Natural killer cell treated with Interleukin-12 subunit alpha and Interleukin-12 subunit beta and Interleukin-15 and Interleukin-18, amount 100 ng/mL, for 72 hours (primary cell): Measurements from ENCODE around the gene PGM1. TPM values are rescaled to one million over a fixed set of nuclear protein-coding genes. Genes with fewer than 3 reads are reported as not detected.
"Not testable (repeated sequence)": the region's sequence is repeated elsewhere in the genome, so short reads cannot be mapped to it uniquely, and the experiment has no call there.

Source experiments
- ATAC-seq, 2 donors: fragments of 150-1000 bp; cut with Tn5 transposase in 1 of 2; sonication (Bioruptor Pico), chemical (Tn5 transposase) in 1 of 2; 2 replicates each; pipeline ENCODE4 v1.10.0; 2021
- DNase-seq: peaks from one replicate; pipeline ENCODE4 v3.0.0; 2022; ENCODE audit warnings: low spot score
- H3K27ac Mint-ChIP-seq, 2 donors: 1 replicate in 1 of 2; 2 replicates in 1 of 2; pipeline ENCODE4 v1.8.0; 2022; ENCODE audit warnings: mixed read lengths in 2 of 2, mild to moderate bottlenecking in 1 of 2, moderate library complexity in 1 of 2
- H3K27me3 Mint-ChIP-seq, 2 donors: 1 replicate in 1 of 2; 2 replicates in 1 of 2; pipeline ENCODE4 v1.8.0; 2022; ENCODE audit warnings: mixed read lengths in 2 of 2
- H3K36me3 Mint-ChIP-seq: one replicate; pipeline ENCODE4 v1.8.0; 2022; ENCODE audit warnings: mixed read lengths
- H3K4me1 Mint-ChIP-seq, 2 donors: 1 replicate in 1 of 2; 2 replicates in 1 of 2; pipeline ENCODE4 v1.8.0; 2022; ENCODE audit warnings: low read depth in 2 of 2, mixed read lengths in 2 of 2, mild to moderate bottlenecking in 1 of 2
- H3K4me3 Mint-ChIP-seq: one replicate; pipeline ENCODE4 v1.8.0; 2022; ENCODE audit warnings: mixed read lengths
- H3K9me3 Mint-ChIP-seq: 2 replicates; pipeline ENCODE4 v1.8.0; 2022; ENCODE audit warnings: mixed read lengths
- total RNA-seq, 2 donors: library from RNA; stranded (reverse); gene quantifications; one replicate each; pipeline ENCODE4 v1.2.3, GENCODE V29; 2022

Gene PGM1
- total RNA-seq, 2 donors from 2014 or later = 43.7 to 54.6 TPM

DNA sequence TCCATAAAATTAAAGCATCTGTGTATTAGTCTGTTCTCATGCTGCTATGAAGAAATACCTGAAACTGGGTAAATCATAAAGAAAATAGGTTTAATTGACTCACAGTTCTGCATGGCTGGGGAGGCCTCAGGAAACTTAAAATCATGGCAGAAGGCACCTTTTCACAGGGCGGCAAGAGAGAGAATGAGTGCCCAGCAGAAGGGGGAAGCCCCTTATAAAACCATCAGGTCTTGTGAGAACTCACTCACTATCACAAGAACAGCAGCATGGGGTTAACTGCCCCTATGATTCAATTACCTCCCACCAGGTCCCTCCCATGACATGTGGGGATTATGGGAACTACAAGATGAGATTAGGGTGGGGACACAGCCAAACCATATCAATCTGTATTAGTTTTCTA lies 6.9 kb upstream of the PGM1 start:
- not testable (repeated sequence) for H3K36me3 Mint-ChIP-seq, ATAC-seq

DNA sequence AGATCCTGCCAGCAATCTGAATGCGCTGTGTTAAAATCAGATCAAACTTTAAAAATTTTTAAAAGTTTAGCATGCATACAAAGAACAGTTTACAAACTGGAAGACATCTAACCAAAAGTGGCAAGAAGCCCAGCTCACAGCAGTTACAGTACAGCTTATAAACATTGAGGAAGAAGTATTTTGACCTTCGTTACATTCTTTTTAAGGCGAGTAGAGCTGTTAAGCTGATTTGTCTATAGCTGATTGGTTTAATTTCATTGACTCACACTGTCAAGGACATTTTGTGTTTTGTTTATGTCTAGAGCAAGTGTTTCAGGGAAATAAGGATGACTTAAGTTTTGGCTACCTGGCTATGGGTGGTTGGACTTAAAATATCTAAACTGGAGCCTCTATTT lies 3.0 kb upstream of the PGM1 start:
- H3K36me3 Mint-ChIP-seq = no peaks in the 10 kb centered on the region
- ATAC-seq (no peak), DNase-seq (no peak)
- H3K27ac Mint-ChIP-seq = no peak overlapping the region
- no peaks in the 10 kb centered on the region for H3K27me3 Mint-ChIP-seq
- peaks cover 9 to 14% of the 10 kb centered on the region in 2 donors for H3K4me1 Mint-ChIP-seq
- H3K4me3 Mint-ChIP-seq = no peak overlapping the region
- H3K9me3 Mint-ChIP-seq = no peaks in the 10 kb centered on the region

More for the DNA sequence above, 6.9 kb upstream of the PGM1 start:
- H3K4me3 Mint-ChIP-seq, H3K4me1 Mint-ChIP-seq, H3K27me3 Mint-ChIP-seq, H3K27ac Mint-ChIP-seq, H3K9me3 Mint-ChIP-seq, DNase-seq: not testable (repeated sequence)

DNA sequence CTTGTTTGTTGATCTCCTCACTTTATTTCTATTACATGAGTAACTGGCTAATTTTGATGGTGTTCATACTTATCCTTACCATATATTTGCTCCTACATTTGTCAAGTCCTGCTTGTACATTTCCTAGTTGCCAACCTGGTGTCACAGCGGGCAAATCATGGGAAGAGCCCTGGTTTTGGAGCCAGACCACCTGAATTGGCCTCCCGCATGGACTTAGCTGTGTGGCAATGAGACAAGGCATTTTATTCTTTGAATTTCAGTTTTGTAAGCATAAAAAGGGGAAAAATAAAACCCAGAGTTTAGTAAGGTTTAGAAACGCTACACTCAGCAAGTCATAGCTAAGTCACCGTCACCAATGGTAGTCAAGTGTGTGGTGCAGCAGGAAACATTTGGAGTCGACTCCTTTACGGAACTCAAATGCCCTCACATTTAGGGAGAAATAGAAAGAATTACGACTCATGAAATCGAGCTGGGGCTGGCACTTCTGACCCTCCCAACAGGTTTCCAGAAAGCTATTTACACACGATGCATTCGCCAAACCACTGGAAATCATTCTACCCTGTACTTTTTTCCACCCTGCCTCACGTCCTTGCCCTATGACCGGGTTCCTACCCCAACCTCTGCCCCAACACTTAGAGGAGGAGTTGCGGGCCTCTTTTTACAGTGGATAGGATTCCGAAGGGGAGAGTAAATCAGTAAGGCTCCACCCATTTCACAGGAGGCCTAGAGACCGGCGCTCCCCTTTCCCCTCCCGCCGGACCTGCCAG lies 492 bp upstream of the PGM1 start:
- no peak for ATAC-seq
- no peak for DNase-seq

GRCh38 chr1:63593886-63594605 lies 835 bp downstream of the PGM1 start:
- DNase-seq = peak; percentile 86
- Mint-ChIP-seq H3K4me1 (peaks cover 23 to 25% of the 10 kb centered on the region in 2 donors), H3K27ac (peak overlapping the region; percentile 97 to 98), H3K9me3 (no peaks in the 10 kb centered on the region), H3K4me3 (peak overlapping the region; percentile 96), H3K27me3 (no peaks in the 10 kb centered on the region), H3K36me3 (no peaks in the 10 kb centered on the region)
- ATAC-seq = peak; percentile 70 to 72

More for the DNA sequence above, 492 bp upstream of the PGM1 start:
- Mint-ChIP-seq H3K27ac (peak overlapping the region; percentile 97 to 98), H3K36me3 (no peaks in the 10 kb centered on the region), H3K4me1 (peaks cover 23 to 25% of the 10 kb centered on the region in 2 donors), H3K4me3 (peak overlapping the region; percentile 96), H3K27me3 (no peaks in the 10 kb centered on the region), H3K9me3 (no peaks in the 10 kb centered on the region)

- no peak overlapping the region for H3K27ac Mint-ChIP-seq
- H3K4me1 Mint-ChIP-seq = peaks cover 26 to 28% of the 10 kb centered on the region in 2 donors
- H3K36me3 Mint-ChIP-seq = no peaks in the 10 kb centered on the region
- no peak overlapping the region for H3K4me3 Mint-ChIP-seq
- DNase-seq = no peak
- H3K9me3 Mint-ChIP-seq = no peaks in the 10 kb centered on the region
- ATAC-seq = no peak
- no peaks in the 10 kb centered on the region for H3K27me3 Mint-ChIP-seq
These were observed 2.2 kb downstream of the PGM1 start for GRCh38 chr1:63595435-63595834.

DNA sequence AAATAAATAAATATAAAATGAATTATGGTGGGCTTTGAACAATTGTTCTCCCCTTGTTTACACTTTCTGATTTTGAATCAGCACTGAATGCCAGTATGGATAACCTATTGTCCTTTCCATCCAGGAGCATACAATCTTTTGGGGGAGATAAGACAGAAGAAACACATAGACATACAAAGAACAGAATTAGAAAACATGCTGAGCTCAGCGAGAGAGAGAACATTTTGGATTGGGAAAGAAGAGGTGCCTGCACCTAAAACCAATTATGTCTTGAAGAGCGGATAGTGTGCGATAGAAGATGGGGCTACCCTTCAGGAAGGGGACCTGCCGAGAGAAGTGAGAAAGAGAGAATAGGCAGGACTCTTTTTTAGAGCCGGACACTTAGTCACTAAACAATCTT lies 6.6 kb downstream of the PGM1 start:
- ATAC-seq = no peak

DNA sequence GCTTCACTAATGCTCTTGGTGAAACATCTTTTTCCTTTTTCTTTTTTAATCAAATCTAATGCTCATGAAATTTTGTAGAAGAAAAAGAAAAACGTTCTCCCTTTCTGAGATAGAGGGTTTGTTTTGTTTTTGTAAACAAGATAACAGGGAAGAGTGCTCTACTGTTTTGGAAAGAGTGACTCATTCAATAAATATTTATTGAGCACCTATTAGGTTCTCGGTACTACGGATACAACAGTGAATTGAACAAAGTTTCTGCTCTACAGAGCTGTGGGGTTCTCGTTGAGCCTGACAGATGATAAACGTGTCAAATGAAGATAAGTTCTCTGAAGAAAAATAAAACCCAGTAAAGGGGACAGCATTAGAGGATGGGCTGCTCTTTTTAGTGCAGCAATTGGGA lies 7.0 kb downstream of the PGM1 start:
- ATAC-seq (no peak), DNase-seq (no peak)
- Mint-ChIP-seq H3K4me1 (peaks cover 30 to 35% of the 10 kb centered on the region in 2 donors), H3K4me3 (no peak overlapping the region), H3K36me3 (no peaks in the 10 kb centered on the region), H3K27me3 (no peaks in the 10 kb centered on the region), H3K9me3 (no peaks in the 10 kb centered on the region), H3K27ac (no peak overlapping the region)

More for the DNA sequence above, 6.6 kb downstream of the PGM1 start:
- H3K27me3 Mint-ChIP-seq = no peaks in the 10 kb centered on the region
- H3K4me1 Mint-ChIP-seq = peaks cover 30 to 35% of the 10 kb centered on the region in 2 donors
- H3K36me3 Mint-ChIP-seq = no peaks in the 10 kb centered on the region
- no peak overlapping the region for H3K27ac Mint-ChIP-seq
- DNase-seq = no peak
- H3K9me3 Mint-ChIP-seq = no peaks in the 10 kb centered on the region
- H3K4me3 Mint-ChIP-seq = no peak overlapping the region

DNA sequence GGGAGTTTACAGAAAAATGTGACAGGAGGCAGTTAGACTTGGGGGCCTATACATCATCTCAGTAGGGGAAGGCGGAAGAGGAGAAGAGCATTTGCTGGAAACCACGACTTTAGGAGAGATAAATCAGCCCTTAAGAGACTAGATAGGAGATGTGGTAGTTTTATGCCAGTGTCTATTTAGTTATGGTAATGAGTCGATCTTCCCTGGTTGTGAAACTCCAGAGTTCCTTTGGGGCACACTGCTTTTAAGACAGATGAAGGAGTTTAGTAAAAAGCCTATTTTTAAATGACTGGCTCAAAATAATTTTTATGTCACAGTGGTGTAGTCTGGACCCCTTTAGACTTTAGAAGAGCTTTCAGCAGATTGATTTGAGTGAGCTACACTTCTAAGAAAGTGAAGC lies 7.8 kb downstream of the PGM1 start:
- H3K9me3 Mint-ChIP-seq = no peaks in the 10 kb centered on the region
- ATAC-seq = no peak
- peaks cover 26 to 28% of the 10 kb centered on the region in 2 donors for H3K4me1 Mint-ChIP-seq
- H3K27me3 Mint-ChIP-seq = no peaks in the 10 kb centered on the region
- H3K4me3 Mint-ChIP-seq = no peak overlapping the region
- no peak for DNase-seq
- H3K36me3 Mint-ChIP-seq = no peaks in the 10 kb centered on the region
- no peak overlapping the region for H3K27ac Mint-ChIP-seq

DNA sequence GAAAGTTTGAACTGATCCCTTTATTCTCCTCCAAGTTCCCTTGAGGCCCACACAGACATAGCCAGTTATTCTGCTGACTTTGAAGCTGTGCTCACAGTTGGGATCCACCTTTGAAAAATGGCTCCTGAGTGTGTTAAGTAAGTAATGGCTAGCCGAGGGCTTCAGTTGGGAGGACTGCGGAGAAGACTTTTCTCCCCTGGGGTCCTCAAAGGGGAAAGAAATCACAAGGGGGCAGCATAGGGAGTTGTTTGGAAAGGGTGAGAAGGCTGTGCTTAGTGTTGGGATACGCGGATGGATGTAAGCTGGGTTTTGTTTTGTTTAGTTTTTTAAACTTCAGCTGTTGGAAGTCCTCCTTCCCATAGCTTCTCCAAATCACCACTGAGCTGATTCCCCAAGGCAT lies 8.3 kb downstream of the PGM1 start:
- no peak for DNase-seq
- H3K9me3 Mint-ChIP-seq = no peaks in the 10 kb centered on the region

DNA sequence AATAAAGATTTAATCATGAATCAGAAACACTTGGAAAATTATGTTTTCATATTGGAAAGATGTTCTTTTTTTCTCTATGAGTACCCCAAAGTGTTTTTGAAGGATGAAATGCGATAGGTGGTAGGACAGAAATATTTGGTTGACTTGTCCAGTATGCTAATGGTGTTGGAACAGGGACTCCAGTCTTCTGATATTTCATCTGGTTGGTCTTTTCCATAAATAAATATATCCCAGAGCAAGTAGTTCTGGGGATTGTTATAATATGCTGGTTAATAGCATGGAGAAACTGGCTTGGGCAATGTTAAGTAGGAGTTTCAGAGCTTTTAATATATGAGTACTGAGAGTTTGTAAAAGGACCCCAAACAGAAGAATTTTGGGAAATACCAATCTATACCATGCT lies 8.7 kb downstream of the PGM1 start:
- no peak overlapping the region for H3K27ac Mint-ChIP-seq
- no peaks in the 10 kb centered on the region for H3K9me3 Mint-ChIP-seq
- DNase-seq = no peak
- no peaks in the 10 kb centered on the region for H3K36me3 Mint-ChIP-seq
- no peak for ATAC-seq
- H3K27me3 Mint-ChIP-seq = no peaks in the 10 kb centered on the region
- peaks cover 17 to 24% of the 10 kb centered on the region in 2 donors for H3K4me1 Mint-ChIP-seq
- H3K4me3 Mint-ChIP-seq = no peak overlapping the region

More for the DNA sequence above, 8.3 kb downstream of the PGM1 start:
- Mint-ChIP-seq H3K27ac (no peak overlapping the region), H3K4me3 (no peak overlapping the region), H3K36me3 (no peaks in the 10 kb centered on the region), H3K27me3 (no peaks in the 10 kb centered on the region), H3K4me1 (peaks cover 22 to 26% of the 10 kb centered on the region in 2 donors)
- no peak for ATAC-seq

GRCh38 chr1:63602629-63603028 lies 9.4 kb downstream of the PGM1 start:
- Mint-ChIP-seq H3K27ac (no peak overlapping the region), H3K4me1 (peaks cover 17 to 24% of the 10 kb centered on the region in 2 donors)

DNA sequence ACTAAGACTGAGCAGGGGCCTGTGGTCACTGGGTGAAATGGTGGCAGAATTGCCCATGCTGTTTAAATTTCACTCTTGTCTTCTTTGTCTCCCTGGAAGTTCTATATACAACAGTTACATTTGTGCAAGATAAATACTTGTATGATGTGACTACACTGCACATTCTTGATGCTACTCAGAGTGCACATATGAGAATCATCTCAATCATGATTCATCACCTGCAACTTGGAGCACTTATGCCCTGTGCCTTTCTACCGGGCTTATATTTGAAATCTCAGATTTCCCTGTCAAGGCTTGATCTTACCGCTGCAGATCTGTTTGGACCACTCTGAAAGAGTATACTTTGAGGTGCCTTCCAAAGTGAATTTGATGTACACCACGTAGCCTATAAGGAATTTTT lies 10.6 kb downstream of the PGM1 start:
- Mint-ChIP-seq H3K27me3 (no peaks in the 10 kb centered on the region), H3K9me3 (no peaks in the 10 kb centered on the region), H3K4me1 (peaks cover 17 to 28% of the 10 kb centered on the region in 2 donors), H3K27ac (no peak overlapping the region), H3K36me3 (no peaks in the 10 kb centered on the region), H3K4me3 (no peak overlapping the region)
- ATAC-seq (no peak), DNase-seq (no peak)

More at GRCh38 chr1:63602629-63603028, 9.4 kb downstream of the PGM1 start:
- no peaks in the 10 kb centered on the region for H3K36me3 Mint-ChIP-seq
- no peaks in the 10 kb centered on the region for H3K9me3 Mint-ChIP-seq
- DNase-seq (no peak), ATAC-seq (no peak)
- no peaks in the 10 kb centered on the region for H3K27me3 Mint-ChIP-seq
- no peak overlapping the region for H3K4me3 Mint-ChIP-seq

DNA sequence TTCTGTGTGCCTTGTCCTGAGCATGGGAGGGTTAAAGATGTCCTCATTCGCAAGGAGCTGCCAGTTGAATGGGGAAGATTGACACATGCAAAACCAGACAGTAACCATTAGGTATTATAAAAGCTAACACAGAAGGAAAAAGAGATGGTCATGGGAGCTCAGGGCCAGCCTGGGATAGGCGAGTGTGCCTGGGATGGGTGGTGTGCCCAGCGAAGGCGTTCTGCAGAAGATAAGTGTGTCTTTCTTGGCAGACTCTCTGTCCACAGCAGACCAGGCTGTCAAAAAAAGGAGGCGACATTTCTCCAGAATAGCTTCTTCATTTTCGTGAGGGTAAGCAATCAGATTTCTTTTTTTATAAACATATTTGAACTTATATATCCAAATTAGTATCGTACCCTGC lies 14.1 kb downstream of the PGM1 start:
- DNase-seq (no peak), ATAC-seq (no peak)
- H3K27me3 Mint-ChIP-seq = no peaks in the 10 kb centered on the region
- no peaks in the 10 kb centered on the region for H3K36me3 Mint-ChIP-seq
- H3K9me3 Mint-ChIP-seq = no peaks in the 10 kb centered on the region
- H3K27ac Mint-ChIP-seq = no peak overlapping the region
- peaks cover 10 to 36% of the 10 kb centered on the region in 2 donors for H3K4me1 Mint-ChIP-seq
- no peak overlapping the region for H3K4me3 Mint-ChIP-seq

GRCh38 chr1:63611231-63611630 lies 18.0 kb downstream of the PGM1 start:
- Mint-ChIP-seq H3K9me3 (no peaks in the 10 kb centered on the region), H3K36me3 (no peaks in the 10 kb centered on the region)

More at GRCh38 chr1:63611231-63611630, 18.0 kb downstream of the PGM1 start:
- ATAC-seq = no peak
- Mint-ChIP-seq H3K4me1 (peaks cover 5 to 20% of the 10 kb centered on the region in 2 donors), H3K27ac (no peak overlapping the region), H3K4me3 (no peak overlapping the region), H3K27me3 (no peaks in the 10 kb centered on the region)
- no peak for DNase-seq
